Measurements from ENCODE around the gene GYG1. TPM values are rescaled to one million over a fixed set of nuclear protein-coding genes. Genes with fewer than 3 reads are reported as not detected.

GYG1 gene
- total and polyA plus RNA-seq, 4 donors, result 67.3 to 101 (median 82.7) TPM

GRCh38 chr3:149015393-149015792 is 24.1 kb downstream of the GYG1 start:
- H3K9me3 ChIP-seq (ENCODE audit: control insufficient read depth, low read length), result no peaks in the 10 kb centered on the region
- no peaks in the 10 kb centered on the region for H3K36me3 ChIP-seq (ENCODE audit: control insufficient read depth in 1 of 2, insufficient read depth in 2 of 2, low read length in 1 of 2)
- intact Hi-C loops (cut with DNase I), result loop anchor here (5.0 to 10.0 kb wide), 2 partner anchors 43 to 61 kb away; no protein-coding TSS in a partner anchor
- no peak for DNase-seq
- peaks cover 2 to 4% of the 10 kb centered on the region in 2 donors for H3K4me1 ChIP-seq (ENCODE audit: control insufficient read depth in 1 of 2, insufficient read depth in 2 of 2, low read length in 2 of 2)
- no peaks in the 10 kb centered on the region for H3K27me3 ChIP-seq (ENCODE audit: control insufficient read depth in 1 of 2, insufficient read depth in 2 of 2, low read length in 1 of 2)
- no peak for ATAC-seq (ENCODE audit: low FRiP score)
- peak overlapping the region; percentile 18 to 73 for H3K27ac ChIP-seq (ENCODE audit: low read depth in 1 of 2, low read length in 2 of 2)
- H3K4me3 ChIP-seq (ENCODE audit: low read length in 2 of 2), result no peak overlapping the region
- 45 to 54% methylated on average over 3 of the region's 3 CpGs for WGBS, 2 donors

GRCh38 chr3:149016242-149016641 is 24.9 kb downstream of the GYG1 start:
- H3K4me1 ChIP-seq (ENCODE audit: control insufficient read depth in 1 of 2, insufficient read depth in 2 of 2, low read length in 2 of 2), result peaks cover 2 to 4% of the 10 kb centered on the region in 2 donors
- no peaks in the 10 kb centered on the region for H3K36me3 ChIP-seq (ENCODE audit: control insufficient read depth in 1 of 2, insufficient read depth in 2 of 2, low read length in 1 of 2)
- ATAC-seq (ENCODE audit: low FRiP score) (no peak), DNase-seq (no peak)
- 83 to 87% methylated on average over 1 to 2 of the region's 2 CpGs for WGBS, 2 donors
- no peak overlapping the region for H3K4me3 ChIP-seq (ENCODE audit: low read length in 2 of 2)
- no peaks in the 10 kb centered on the region for H3K27me3 ChIP-seq (ENCODE audit: control insufficient read depth in 1 of 2, insufficient read depth in 2 of 2, low read length in 1 of 2)
- peak overlapping the region; percentile 50 to 64 for H3K27ac ChIP-seq (ENCODE audit: low read depth in 1 of 2, low read length in 2 of 2)
- intact Hi-C loops (cut with DNase I), result loop anchor here (5.0 to 10.0 kb wide), 2 partner anchors 44 to 61 kb away; no protein-coding TSS in a partner anchor
- H3K9me3 ChIP-seq (ENCODE audit: control insufficient read depth, low read length), result no peaks in the 10 kb centered on the region

- H3K36me3 ChIP-seq (ENCODE audit: control insufficient read depth in 1 of 2, insufficient read depth in 2 of 2, low read length in 1 of 2), result peaks cover 0 to 2% of the 10 kb centered on the region in 2 donors
- intact Hi-C loops (cut with DNase I), result loop anchor here (5.0 to 10.0 kb wide), 2 partner anchors 45 to 62 kb away; no protein-coding TSS in a partner anchor
- 31 to 36% methylated on average over 9 of the region's 9 CpGs for WGBS, 2 donors
- H3K27ac ChIP-seq (ENCODE audit: low read depth in 1 of 2, low read length in 2 of 2), result peak overlapping the region; percentile 28 to 50
- peaks cover 2 to 6% of the 10 kb centered on the region in 2 donors for H3K4me1 ChIP-seq (ENCODE audit: control insufficient read depth in 1 of 2, insufficient read depth in 2 of 2, low read length in 2 of 2)
- H3K9me3 ChIP-seq (ENCODE audit: control insufficient read depth, low read length), result no peaks in the 10 kb centered on the region
- no peaks in the 10 kb centered on the region for H3K27me3 ChIP-seq (ENCODE audit: control insufficient read depth in 1 of 2, insufficient read depth in 2 of 2, low read length in 1 of 2)
- ATAC-seq (ENCODE audit: low FRiP score), result peak; percentile 62
- no peak for DNase-seq
- no peak overlapping the region for H3K4me3 ChIP-seq (ENCODE audit: low read length in 2 of 2)
Measured at GRCh38 chr3:149016669-149017541, 25.6 kb downstream of the GYG1 start.

GRCh38 chr3:149018247-149018646 is 26.9 kb downstream of the GYG1 start:
- Histone ChIP-seq H3K4me1 (ENCODE audit: control insufficient read depth in 1 of 2, insufficient read depth in 2 of 2, low read length in 2 of 2) (peaks cover 2 to 7% of the 10 kb centered on the region in 2 donors), H3K27me3 (ENCODE audit: control insufficient read depth in 1 of 2, insufficient read depth in 2 of 2, low read length in 1 of 2) (no peaks in the 10 kb centered on the region), H3K36me3 (ENCODE audit: control insufficient read depth in 1 of 2, insufficient read depth in 2 of 2, low read length in 1 of 2) (peaks cover 0 to 2% of the 10 kb centered on the region in 2 donors), H3K27ac (ENCODE audit: low read depth in 1 of 2, low read length in 2 of 2) (peak overlapping the region; percentile 80 to 92), H3K9me3 (ENCODE audit: control insufficient read depth, low read length) (no peaks in the 10 kb centered on the region), H3K4me3 (ENCODE audit: low read length in 2 of 2) (no peak overlapping the region)
- ATAC-seq (ENCODE audit: low FRiP score) (no peak), DNase-seq (no peak)
- intact Hi-C loops (cut with DNase I), result loop anchor here (5.0 to 10.0 kb wide), 2 partner anchors 46 to 63 kb away; no protein-coding TSS in a partner anchor
- 0 to 18% methylated on average over 1 of the region's 1 CpG for WGBS, 2 donors

- 69 to 73% methylated on average over 4 of the region's 4 CpGs for WGBS, 2 donors
- Histone ChIP-seq H3K27me3 (ENCODE audit: control insufficient read depth in 1 of 2, insufficient read depth in 2 of 2, low read length in 1 of 2) (no peaks in the 10 kb centered on the region), H3K27ac (ENCODE audit: low read depth in 1 of 2, low read length in 2 of 2) (peak overlapping the region; percentile 46 to 49), H3K4me1 (ENCODE audit: control insufficient read depth in 1 of 2, insufficient read depth in 2 of 2, low read length in 2 of 2) (peaks cover 2 to 7% of the 10 kb centered on the region in 2 donors), H3K4me3 (ENCODE audit: low read length in 2 of 2) (no peak overlapping the region), H3K36me3 (ENCODE audit: control insufficient read depth in 1 of 2, insufficient read depth in 2 of 2, low read length in 1 of 2) (peaks cover 0 to 2% of the 10 kb centered on the region in 2 donors), H3K9me3 (ENCODE audit: control insufficient read depth, low read length) (no peaks in the 10 kb centered on the region)
- intact Hi-C loops (cut with DNase I), result loop anchor here (5.0 to 10.0 kb wide), 2 partner anchors 47 to 65 kb away; no protein-coding TSS in a partner anchor
- DNase-seq (no peak), ATAC-seq (ENCODE audit: low FRiP score) (no peak)
Measured at GRCh38 chr3:149019580-149019979, 28.2 kb downstream of the GYG1 start.

GRCh38 chr3:149020196-149020838 is 29.0 kb downstream of the GYG1 start:
- 11 to 14% methylated on average over 3 of the region's 3 CpGs for WGBS, 2 donors
- H3K4me3 ChIP-seq (ENCODE audit: low read length in 2 of 2), result no peak overlapping the region
- DNase-seq (peak; percentile 66 to 83), ATAC-seq (ENCODE audit: low FRiP score) (peak; percentile 61)
- peaks cover 0 to 2% of the 10 kb centered on the region in 2 donors for H3K36me3 ChIP-seq (ENCODE audit: control insufficient read depth in 1 of 2, insufficient read depth in 2 of 2, low read length in 1 of 2)
- intact Hi-C loops (cut with DNase I), result no loop called here
- peaks cover 2 to 7% of the 10 kb centered on the region in 2 donors for H3K4me1 ChIP-seq (ENCODE audit: control insufficient read depth in 1 of 2, insufficient read depth in 2 of 2, low read length in 2 of 2)
- H3K27me3 ChIP-seq (ENCODE audit: control insufficient read depth in 1 of 2, insufficient read depth in 2 of 2, low read length in 1 of 2), result no peaks in the 10 kb centered on the region
- H3K27ac ChIP-seq (ENCODE audit: low read depth in 1 of 2, low read length in 2 of 2), result no peak overlapping the region
- H3K9me3 ChIP-seq (ENCODE audit: control insufficient read depth, low read length), result no peaks in the 10 kb centered on the region

GRCh38 chr3:149020839-149021252 is 29.5 kb downstream of the GYG1 start:
- peaks cover 2 to 7% of the 10 kb centered on the region in 2 donors for H3K4me1 ChIP-seq (ENCODE audit: control insufficient read depth in 1 of 2, insufficient read depth in 2 of 2, low read length in 2 of 2)
- no peak overlapping the region for H3K4me3 ChIP-seq (ENCODE audit: low read length in 2 of 2)
- no peaks in the 10 kb centered on the region for H3K9me3 ChIP-seq (ENCODE audit: control insufficient read depth, low read length)
- H3K27ac ChIP-seq (ENCODE audit: low read depth in 1 of 2, low read length in 2 of 2), result no peak overlapping the region
- no peaks in the 10 kb centered on the region for H3K27me3 ChIP-seq (ENCODE audit: control insufficient read depth in 1 of 2, insufficient read depth in 2 of 2, low read length in 1 of 2)
- intact Hi-C loops (cut with DNase I), result no loop called here
- ATAC-seq (ENCODE audit: low FRiP score), result no peak
- WGBS, 2 donors, result 12 to 28% methylated on average over 4 of the region's 4 CpGs
- DNase-seq, result no peak
- peaks cover 0 to 2% of the 10 kb centered on the region in 2 donors for H3K36me3 ChIP-seq (ENCODE audit: control insufficient read depth in 1 of 2, insufficient read depth in 2 of 2, low read length in 1 of 2)

- 2 to 3% methylated on average over 1 of the region's 1 CpG for WGBS, 2 donors
- Histone ChIP-seq H3K9me3 (ENCODE audit: control insufficient read depth, low read length) (no peaks in the 10 kb centered on the region), H3K4me3 (ENCODE audit: low read length in 2 of 2) (no peak overlapping the region), H3K27ac (ENCODE audit: low read depth in 1 of 2, low read length in 2 of 2) (no peak overlapping the region), H3K36me3 (ENCODE audit: control insufficient read depth in 1 of 2, insufficient read depth in 2 of 2, low read length in 1 of 2) (peaks cover 0 to 2% of the 10 kb centered on the region in 2 donors), H3K4me1 (ENCODE audit: control insufficient read depth in 1 of 2, insufficient read depth in 2 of 2, low read length in 2 of 2) (peaks cover 2 to 8% of the 10 kb centered on the region in 2 donors), H3K27me3 (ENCODE audit: control insufficient read depth in 1 of 2, insufficient read depth in 2 of 2, low read length in 1 of 2) (no peaks in the 10 kb centered on the region)
- DNase-seq (no peak), ATAC-seq (ENCODE audit: low FRiP score) (no peak)
- intact Hi-C loops (cut with DNase I), result no loop called here
Measured at GRCh38 chr3:149021830-149022229, 30.5 kb downstream of the GYG1 start.

Measured in aorta (tissue), 5 donors.